Parathyroid adenoma (tissue), 2 donors: ENCODE measurements around the gene DCDC2C.

ENCODE experiments used
- H2AFZ ChIP-seq: fragments of 300-600 bp; sonication (generic); one replicate; pipeline ENCODE4 v1.7.0; 2017; ENCODE audit warnings: antibody characterized with exemption, mild to moderate bottlenecking
- H3K27ac ChIP-seq: fragments of 300-600 bp; sonication (generic); one replicate; pipeline ENCODE4 v1.7.0; 2017
- H3K27me3 ChIP-seq: fragments of 300-600 bp; sonication (generic); one replicate; pipeline ENCODE4 v1.7.0; 2017; ENCODE audit warnings: low read length; ENCODE audit not compliant: control insufficient read depth, insufficient read depth
- H3K36me3 ChIP-seq: fragments of 300-600 bp; sonication (generic); one replicate; pipeline ENCODE4 v1.7.0; 2017; ENCODE audit warnings: low read length; ENCODE audit not compliant: control insufficient read depth, insufficient read depth
- H3K4me1 ChIP-seq: fragments of 300-600 bp; sonication (generic); one replicate; pipeline ENCODE4 v1.7.0; 2017; ENCODE audit warnings: control low read depth
- H3K4me2 ChIP-seq: fragments of 300-600 bp; sonication (generic); one replicate; pipeline ENCODE4 v1.7.0; 2017; ENCODE audit warnings: low read length
- H3K4me3 ChIP-seq: fragments of 300-600 bp; sonication (generic); one replicate; pipeline ENCODE4 v1.7.0; 2017; ENCODE audit warnings: low read depth, low read length
- H3K79me2 ChIP-seq: fragments of 300-600 bp; sonication (generic); one replicate; pipeline ENCODE4 v1.7.0; 2017; ENCODE audit warnings: control low read depth
- H3K9ac ChIP-seq: fragments of 300-600 bp; sonication (generic); one replicate; pipeline ENCODE4 v1.7.0; 2017; ENCODE audit warnings: mild to moderate bottlenecking
- H3K9me3 ChIP-seq: fragments of 300-600 bp; sonication (generic); one replicate; pipeline ENCODE4 v1.7.0; 2017; ENCODE audit warnings: low read length; ENCODE audit not compliant: control insufficient read depth
- CTCF ChIP-seq: fragments of 300-600 bp; sonication (generic); IDR thresholded peaks from one replicate; pipeline ENCODE4 v1.7.0; 2017; ENCODE audit warnings: antibody characterized with exemption, mild to moderate bottlenecking
- donor health status: primary hyperparathyroidism.

DCDC2C gene

GRCh38 chr2:3701071-3701470, 2.3 kb upstream of the DCDC2C start:
- H3K4me3 ChIP-seq = no peak overlapping the region
- H3K9me3 ChIP-seq = no peaks in the 10 kb centered on the region
- H3K4me2 ChIP-seq = no peak overlapping the region
- no peak overlapping the region for H3K27ac ChIP-seq
- H3K36me3 ChIP-seq = no peaks in the 10 kb centered on the region
- no peak overlapping the region for H2AFZ ChIP-seq
- H3K27me3 ChIP-seq = no peaks in the 10 kb centered on the region
- H3K79me2 ChIP-seq = no peaks in the 10 kb centered on the region
- no peak overlapping the region for H3K9ac ChIP-seq
- no peaks in the 10 kb centered on the region for H3K4me1 ChIP-seq
- TF ChIP-seq CTCF = no peak

GRCh38 chr2:3703757-3704355, 481 bp downstream of the DCDC2C start:
- Histone ChIP-seq H3K27me3 (peaks cover 4% of the 10 kb centered on the region), H3K79me2 (no peaks in the 10 kb centered on the region), H3K4me1 (no peaks in the 10 kb centered on the region), H2AFZ (peak overlapping the region; percentile 46), H3K4me2 (no peak overlapping the region), H3K9ac (no peak overlapping the region), H3K9me3 (no peaks in the 10 kb centered on the region), H3K36me3 (no peaks in the 10 kb centered on the region), H3K27ac (no peak overlapping the region), H3K4me3 (no peak overlapping the region)
- no peak for TF ChIP-seq CTCF

- H3K79me2 ChIP-seq = no peaks in the 10 kb centered on the region
- H3K27me3 ChIP-seq = peaks cover 4% of the 10 kb centered on the region
- no peak overlapping the region for H3K27ac ChIP-seq
- H3K9me3 ChIP-seq = no peaks in the 10 kb centered on the region
- no peaks in the 10 kb centered on the region for H3K4me1 ChIP-seq
- no peak overlapping the region for H3K9ac ChIP-seq
- no peak for TF ChIP-seq CTCF
- H3K4me2 ChIP-seq = no peak overlapping the region
- H3K4me3 ChIP-seq = no peak overlapping the region
- H2AFZ ChIP-seq = no peak overlapping the region
- H3K36me3 ChIP-seq = no peaks in the 10 kb centered on the region
Observed at GRCh38 chr2:3704692-3705091, 1.3 kb downstream of the DCDC2C start.

- Histone ChIP-seq H3K79me2 (no peaks in the 10 kb centered on the region), H3K4me1 (no peaks in the 10 kb centered on the region), H3K4me2 (no peak overlapping the region), H2AFZ (no peak overlapping the region), H3K9ac (no peak overlapping the region), H3K36me3 (no peaks in the 10 kb centered on the region), H3K27me3 (peaks cover 4% of the 10 kb centered on the region), H3K27ac (no peak overlapping the region), H3K4me3 (no peak overlapping the region), H3K9me3 (no peaks in the 10 kb centered on the region)
- TF ChIP-seq CTCF = no peak
Observed at GRCh38 chr2:3705782-3706181, 2.4 kb downstream of the DCDC2C start.

- no peaks in the 10 kb centered on the region for H3K79me2 ChIP-seq
- H3K27me3 ChIP-seq = peaks cover 4% of the 10 kb centered on the region
- no peak for TF ChIP-seq CTCF
- no peaks in the 10 kb centered on the region for H3K9me3 ChIP-seq
- H3K4me2 ChIP-seq = no peak overlapping the region
- H2AFZ ChIP-seq = no peak overlapping the region
- H3K36me3 ChIP-seq = no peaks in the 10 kb centered on the region
- no peak overlapping the region for H3K4me3 ChIP-seq
- no peaks in the 10 kb centered on the region for H3K4me1 ChIP-seq
- no peak overlapping the region for H3K27ac ChIP-seq
- no peak overlapping the region for H3K9ac ChIP-seq
Observed at GRCh38 chr2:3706892-3707291, 3.5 kb downstream of the DCDC2C start.
